Retinal pigment epithelial cell (primary cell): Measurements from ENCODE around the gene ASB16.

Source experiments
- DNase-seq: peaks from one replicate; pipeline ENCODE4 v3.0.0-alpha.2; 2010; ENCODE audit warnings: low read depth
- H3K4me3 ChIP-seq: 2 replicates; pipeline ENCODE4 v1.5.1; 2011; ENCODE audit warnings: mild to moderate bottlenecking, low read length, control low read depth, moderate library complexity
- TF ChIP-seq, protein P1 (sequence below): conservative IDR thresholded peaks from 2 replicates; pipeline ENCODE4 v1.5.1; 2011; ENCODE audit warnings: low read depth, low read length, control low read depth, inconsistent platforms

The ASB16 gene

DNA sequence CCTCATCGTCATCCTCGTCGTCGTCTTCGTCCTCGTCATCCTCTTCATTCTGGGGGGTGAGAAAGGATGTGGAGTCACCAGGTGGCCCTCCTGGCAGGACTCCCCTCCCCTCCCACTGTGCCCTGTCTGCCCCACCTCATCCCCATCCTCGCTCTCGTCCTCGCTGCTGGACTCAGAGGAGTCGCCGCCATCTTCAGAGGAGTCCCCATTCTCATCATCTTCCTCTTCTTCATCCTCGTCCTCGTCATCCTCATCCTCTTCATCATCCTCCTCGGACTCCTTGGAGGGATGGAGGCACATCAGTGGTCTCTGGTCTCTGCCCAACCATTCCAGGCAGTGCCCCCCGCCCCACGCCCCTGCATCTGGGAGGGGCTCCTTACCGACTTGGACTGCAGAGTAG is 36.8 kb downstream of the ASB16 start:
- no peak for DNase-seq
- TF ChIP-seq, protein P1, sequence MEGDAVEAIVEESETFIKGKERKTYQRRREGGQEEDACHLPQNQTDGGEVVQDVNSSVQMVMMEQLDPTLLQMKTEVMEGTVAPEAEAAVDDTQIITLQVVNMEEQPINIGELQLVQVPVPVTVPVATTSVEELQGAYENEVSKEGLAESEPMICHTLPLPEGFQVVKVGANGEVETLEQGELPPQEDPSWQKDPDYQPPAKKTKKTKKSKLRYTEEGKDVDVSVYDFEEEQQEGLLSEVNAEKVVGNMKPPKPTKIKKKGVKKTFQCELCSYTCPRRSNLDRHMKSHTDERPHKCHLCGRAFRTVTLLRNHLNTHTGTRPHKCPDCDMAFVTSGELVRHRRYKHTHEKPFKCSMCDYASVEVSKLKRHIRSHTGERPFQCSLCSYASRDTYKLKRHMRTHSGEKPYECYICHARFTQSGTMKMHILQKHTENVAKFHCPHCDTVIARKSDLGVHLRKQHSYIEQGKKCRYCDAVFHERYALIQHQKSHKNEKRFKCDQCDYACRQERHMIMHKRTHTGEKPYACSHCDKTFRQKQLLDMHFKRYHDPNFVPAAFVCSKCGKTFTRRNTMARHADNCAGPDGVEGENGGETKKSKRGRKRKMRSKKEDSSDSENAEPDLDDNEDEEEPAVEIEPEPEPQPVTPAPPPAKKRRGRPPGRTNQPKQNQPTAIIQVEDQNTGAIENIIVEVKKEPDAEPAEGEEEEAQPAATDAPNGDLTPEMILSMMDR = no peak
- no peak overlapping the region for H3K4me3 ChIP-seq

DNA sequence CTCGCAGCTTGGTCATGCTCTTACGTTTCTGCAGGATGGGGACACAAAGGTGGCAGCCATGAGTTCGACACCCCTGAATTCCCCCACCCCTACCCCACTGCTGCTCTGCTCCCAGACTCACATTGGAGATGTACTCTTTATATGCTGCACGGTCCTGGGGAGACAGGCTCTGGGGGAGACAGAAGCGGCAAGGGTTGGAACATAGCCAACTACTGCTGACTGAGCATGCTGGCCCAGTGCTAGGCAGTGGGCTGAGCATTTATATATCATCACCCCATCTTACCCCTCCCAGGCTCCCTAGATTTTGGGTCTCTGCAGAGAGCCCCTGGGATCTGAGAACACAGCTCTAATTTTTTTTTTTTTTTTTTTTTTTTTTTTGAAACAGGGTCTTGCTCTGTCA is 37.2 kb downstream of the ASB16 start:
- no peak for DNase-seq
- TF ChIP-seq, protein P1 = no peak
- H3K4me3 ChIP-seq = no peak overlapping the region

DNA sequence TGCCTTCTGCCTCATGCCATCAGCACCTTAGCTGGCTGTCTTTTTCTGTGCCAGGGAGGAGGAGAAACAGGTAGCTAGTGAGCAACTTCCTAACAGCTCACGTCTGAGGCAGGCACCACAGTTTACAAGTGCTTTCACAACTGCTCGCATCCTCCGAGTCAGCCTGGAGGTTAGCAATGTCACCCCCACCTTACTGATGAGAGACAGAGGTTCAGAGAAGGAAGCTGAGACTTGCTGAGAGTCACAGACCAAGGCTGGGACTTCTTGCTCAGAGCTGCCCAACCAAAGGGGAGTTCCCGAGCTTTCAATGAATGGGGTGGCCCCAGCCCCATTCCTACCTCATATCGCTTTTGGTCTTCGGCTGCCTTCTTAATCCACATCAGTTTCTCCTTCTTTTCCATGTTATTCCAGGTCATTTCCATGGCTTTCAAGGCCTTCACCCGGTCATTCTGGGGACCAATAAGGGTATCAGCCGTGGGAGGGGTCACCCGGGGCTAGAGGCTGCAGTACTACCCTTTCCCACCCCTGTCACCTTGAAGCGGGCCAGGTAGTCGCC is 39.4 kb downstream of the ASB16 start:
- DNase-seq = no peak
- H3K4me3 ChIP-seq = no peak overlapping the region
- TF ChIP-seq, protein P1 = no peak

DNA sequence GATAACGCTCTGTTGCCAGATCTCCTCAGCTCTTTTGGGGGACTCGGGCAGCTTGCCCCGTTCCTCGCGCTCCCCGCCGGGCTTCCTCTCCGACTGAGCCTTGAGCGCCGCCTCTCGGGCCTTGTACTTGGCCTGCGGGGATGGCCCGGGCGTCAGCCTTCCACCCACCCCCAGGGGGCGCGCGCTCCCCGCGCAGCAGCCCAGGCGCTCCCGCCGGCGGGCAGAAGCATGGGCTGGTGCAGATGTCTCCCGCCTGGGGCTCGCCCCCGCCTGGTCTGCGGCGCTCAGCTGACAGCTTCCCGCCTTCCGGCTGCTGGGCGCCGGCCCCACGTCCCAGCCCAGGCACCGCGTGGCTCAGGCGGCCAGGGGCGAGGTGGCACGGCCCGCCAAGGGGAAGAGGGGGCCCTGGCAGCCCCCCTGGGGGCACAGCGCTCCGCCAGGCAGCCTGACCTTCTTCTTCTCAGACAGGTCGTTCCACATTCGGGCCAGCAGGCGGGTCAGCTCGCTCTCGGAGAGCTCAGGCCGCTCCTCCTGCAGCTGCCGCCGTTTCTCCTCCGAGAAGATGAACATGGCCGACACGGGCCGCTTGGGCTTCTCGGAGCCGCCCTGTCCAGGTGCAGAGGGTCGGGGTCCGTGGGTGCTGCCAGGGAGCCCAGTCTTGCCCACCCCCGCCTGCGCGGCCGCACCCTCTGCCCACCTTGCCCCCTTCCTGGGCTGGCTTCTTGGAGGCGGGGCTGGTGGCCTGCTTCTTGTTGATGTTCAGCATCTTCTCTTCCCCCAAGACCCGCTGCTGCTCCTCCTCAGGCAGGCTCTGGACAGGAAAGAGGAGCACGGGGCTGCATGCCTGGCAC is 40.1 kb downstream of the ASB16 start:
- H3K4me3 ChIP-seq = no peak overlapping the region
- DNase-seq = peak; percentile 51
- TF ChIP-seq, protein P1 = peak; percentile 92

DNA sequence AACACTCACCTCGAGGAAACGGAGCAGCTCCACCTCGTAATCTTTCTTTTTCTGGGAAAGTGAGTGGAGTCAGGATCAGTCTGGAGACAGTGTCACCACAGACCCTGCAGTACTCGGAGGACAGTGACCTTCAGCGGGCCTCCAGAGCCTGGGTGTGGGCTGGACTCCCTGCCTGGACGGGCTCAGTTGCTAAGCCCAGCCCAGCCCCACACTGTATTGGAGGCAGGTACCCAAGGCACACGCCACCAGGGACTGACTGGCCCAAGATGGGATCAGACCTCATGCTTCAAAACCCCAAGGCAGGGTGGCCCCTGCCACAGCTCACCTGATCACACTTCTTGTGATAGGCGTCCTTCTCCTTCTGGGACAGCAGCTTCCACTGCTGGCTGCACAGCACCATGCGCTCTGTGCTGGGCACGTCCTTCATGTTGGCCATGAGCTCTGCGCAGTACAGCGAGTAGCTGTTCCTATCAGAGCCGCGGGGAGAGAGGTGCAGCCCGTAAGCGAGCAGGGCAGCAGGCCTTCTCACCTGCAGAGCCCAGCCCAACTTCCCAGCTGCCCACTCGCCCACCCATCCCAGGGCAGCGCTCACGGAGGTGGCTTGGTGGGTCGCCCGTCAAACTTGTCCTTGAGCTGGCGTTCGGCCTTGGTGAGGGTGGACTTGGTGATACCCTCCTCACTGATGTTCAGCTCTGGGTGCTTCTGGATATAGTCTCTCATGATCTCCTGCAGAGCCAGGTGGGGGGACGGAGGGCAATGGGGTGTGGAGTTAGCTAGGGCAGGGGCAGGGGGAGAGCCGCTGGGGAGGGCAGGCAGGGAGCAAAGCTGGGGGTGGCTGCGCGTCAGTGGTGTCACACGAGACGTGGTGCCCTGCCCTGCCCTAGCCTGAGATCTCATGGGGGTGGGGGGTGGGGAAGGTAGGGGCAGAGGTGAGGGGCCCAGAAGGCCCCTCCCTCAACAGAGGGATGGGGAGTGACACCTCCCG is 41.1 kb downstream of the ASB16 start:
- DNase-seq = no peak
- TF ChIP-seq, protein P1 = no peak
- H3K4me3 ChIP-seq = no peak overlapping the region

DNA sequence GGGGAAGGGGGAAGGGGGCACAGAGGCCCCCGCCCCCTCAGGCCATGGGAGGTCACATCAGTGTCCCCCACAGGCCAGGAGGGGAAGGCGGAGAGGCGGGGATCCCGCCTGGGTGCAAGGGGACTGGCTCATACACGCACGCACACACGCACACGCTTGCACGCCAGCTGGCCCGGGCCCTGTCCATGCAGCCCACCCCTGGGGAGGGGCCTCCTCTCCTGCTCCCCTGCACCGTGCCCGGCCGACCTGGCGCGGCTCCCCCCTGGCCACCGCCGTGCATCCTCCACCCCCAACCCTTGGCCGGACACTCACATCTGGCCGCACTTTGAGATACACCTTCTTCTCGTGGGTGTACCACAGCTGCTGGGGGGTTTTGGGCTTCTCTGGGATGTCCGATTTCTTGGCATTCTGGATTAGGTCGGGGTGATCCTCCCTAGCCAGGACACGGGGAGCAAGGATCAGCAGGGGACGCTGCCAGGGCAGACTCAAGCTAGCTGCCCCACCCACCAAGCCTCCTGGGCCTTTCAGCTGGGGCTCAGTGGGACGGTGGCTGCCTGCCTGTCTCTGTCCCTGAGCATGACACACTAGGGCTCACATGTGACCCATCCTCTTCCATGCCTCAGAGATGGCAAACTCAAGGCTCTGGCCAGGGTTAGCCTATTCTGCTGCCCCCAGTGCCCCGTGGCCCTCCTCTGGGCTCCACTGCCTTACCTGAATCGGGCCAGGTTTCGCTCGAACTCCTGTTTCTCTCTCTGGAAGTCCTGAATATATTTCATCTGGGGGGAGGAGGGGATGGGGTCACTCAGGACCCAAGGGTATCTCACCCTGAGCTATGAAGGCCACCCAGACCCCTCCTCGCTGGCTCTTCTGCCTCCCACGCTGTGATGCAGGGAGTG is 42.3 kb downstream of the ASB16 start:
- TF ChIP-seq, protein P1 = no peak
- DNase-seq = no peak
- no peak overlapping the region for H3K4me3 ChIP-seq
